GM06990 (cell line): Measurements from ENCODE around the gene CASP8.

Source experiments
- DNase-seq: peaks from one replicate; pipeline ENCODE4 v3.0.0-alpha.2; 2011; ENCODE audit not compliant: insufficient read length; ENCODE audit errors: extremely low read depth
- H3K27me3 ChIP-seq: replicated peaks from 2 replicates; pipeline ENCODE4 v1.6.0; 2011; ENCODE audit warnings: low read length; ENCODE audit not compliant: control insufficient read depth, insufficient read depth
- H3K36me3 ChIP-seq: 2 replicates; pipeline ENCODE4 v1.5.1; 2011; ENCODE audit warnings: low read length; ENCODE audit not compliant: control insufficient read depth, insufficient read depth
- H3K4me3 ChIP-seq: replicated peaks from 2 replicates; pipeline ENCODE4 v1.5.1; 2011; ENCODE audit warnings: low read depth, mild to moderate bottlenecking, control low read depth, low read length
- TF ChIP-seq, protein P1 (sequence below): IDR thresholded peaks from 2 replicates; pipeline ENCODE4 v1.5.1; 2011; ENCODE audit warnings: low read length, control low read depth, mild to moderate bottlenecking, inconsistent platforms; ENCODE audit not compliant: insufficient read depth, poor library complexity, severe bottlenecking

The CASP8 gene

DNA sequence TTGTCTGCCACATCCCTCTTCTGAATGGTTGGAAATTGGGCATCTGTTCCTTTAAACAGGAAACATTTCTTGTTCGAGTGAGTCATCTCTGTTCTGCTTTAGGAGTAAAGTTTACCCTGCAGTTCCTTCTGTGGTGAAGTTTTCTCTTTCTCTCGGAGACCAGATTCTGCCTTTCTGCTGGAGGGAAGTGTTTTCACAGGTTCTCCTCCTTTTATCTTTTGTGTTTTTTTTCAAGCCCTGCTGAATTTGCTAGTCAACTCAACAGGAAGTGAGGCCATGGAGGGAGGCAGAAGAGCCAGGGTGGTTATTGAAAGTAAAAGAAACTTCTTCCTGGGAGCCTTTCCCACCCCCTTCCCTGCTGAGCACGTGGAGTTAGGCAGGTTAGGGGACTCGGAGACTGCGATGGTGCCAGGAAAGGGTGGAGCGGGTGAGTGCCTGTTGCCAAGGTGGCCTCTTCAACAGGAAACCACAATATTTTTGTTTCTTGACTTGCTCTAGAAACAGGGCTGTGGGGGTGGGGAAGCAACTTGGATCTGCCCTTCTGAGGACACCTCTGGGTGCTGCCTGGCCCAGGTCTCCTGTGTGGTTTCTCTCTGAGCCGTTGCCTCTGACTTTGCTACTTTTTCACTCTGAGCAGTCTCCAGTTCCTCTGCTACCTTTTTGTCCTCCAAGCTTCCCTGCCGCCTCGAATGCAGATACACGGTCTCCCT lies 2.2 kb upstream of the CASP8 start:
- TF ChIP-seq, protein P1, sequence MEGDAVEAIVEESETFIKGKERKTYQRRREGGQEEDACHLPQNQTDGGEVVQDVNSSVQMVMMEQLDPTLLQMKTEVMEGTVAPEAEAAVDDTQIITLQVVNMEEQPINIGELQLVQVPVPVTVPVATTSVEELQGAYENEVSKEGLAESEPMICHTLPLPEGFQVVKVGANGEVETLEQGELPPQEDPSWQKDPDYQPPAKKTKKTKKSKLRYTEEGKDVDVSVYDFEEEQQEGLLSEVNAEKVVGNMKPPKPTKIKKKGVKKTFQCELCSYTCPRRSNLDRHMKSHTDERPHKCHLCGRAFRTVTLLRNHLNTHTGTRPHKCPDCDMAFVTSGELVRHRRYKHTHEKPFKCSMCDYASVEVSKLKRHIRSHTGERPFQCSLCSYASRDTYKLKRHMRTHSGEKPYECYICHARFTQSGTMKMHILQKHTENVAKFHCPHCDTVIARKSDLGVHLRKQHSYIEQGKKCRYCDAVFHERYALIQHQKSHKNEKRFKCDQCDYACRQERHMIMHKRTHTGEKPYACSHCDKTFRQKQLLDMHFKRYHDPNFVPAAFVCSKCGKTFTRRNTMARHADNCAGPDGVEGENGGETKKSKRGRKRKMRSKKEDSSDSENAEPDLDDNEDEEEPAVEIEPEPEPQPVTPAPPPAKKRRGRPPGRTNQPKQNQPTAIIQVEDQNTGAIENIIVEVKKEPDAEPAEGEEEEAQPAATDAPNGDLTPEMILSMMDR = peak; percentile 21
- Histone ChIP-seq H3K4me3 (peak overlapping the region; percentile 59), H3K36me3 (no peaks in the 10 kb centered on the region), H3K27me3 (no peaks in the 10 kb centered on the region)
- peak; percentile 84 for DNase-seq

- TF ChIP-seq, protein P1 = no peak
- H3K27me3 ChIP-seq = no peaks in the 10 kb centered on the region
- H3K4me3 ChIP-seq = peak overlapping the region; percentile 59
- DNase-seq = no peak
- no peaks in the 10 kb centered on the region for H3K36me3 ChIP-seq
Measured at GRCh38 chr2:201258666-201259615, 1.4 kb upstream of the CASP8 start.

DNA sequence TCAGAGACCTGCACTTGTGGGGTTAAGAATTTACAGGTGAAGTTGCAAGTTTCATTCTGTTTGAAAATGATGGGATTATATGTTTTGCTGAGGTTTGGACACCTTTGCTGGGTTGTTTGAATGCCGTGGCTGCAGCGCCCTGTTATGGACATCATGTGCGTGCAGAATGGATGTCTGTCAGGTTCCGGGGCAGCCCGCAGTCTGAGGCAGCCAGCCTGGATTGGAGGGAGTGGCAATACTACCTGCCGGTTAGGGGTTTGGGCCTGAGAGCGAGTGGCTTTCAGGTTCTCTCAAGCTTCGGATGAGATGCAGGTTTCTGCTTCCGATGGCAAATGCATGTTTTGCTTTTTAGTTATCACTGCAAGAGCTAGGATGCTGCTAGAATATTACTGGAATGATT lies 1.1 kb downstream of the CASP8 start:
- Histone ChIP-seq H3K27me3 (no peaks in the 10 kb centered on the region), H3K4me3 (0 out of 2 replicates have a peak overlapping the region, but pooled peaks have one; percentile 6), H3K36me3 (no peaks in the 10 kb centered on the region)
- no peak for DNase-seq
- TF ChIP-seq, protein P1 = no peak

GRCh38 chr2:201261906-201262305 lies 1.6 kb downstream of the CASP8 start:
- Histone ChIP-seq H3K4me3 (no peak overlapping the region), H3K36me3 (no peaks in the 10 kb centered on the region), H3K27me3 (no peaks in the 10 kb centered on the region)
- TF ChIP-seq, protein P1 = no peak
- no peak for DNase-seq

- no peak for DNase-seq
- Histone ChIP-seq H3K36me3 (no peaks in the 10 kb centered on the region; the same call in 1 of the 2 replicates), H3K27me3 (no peaks in the 10 kb centered on the region), H3K4me3 (no peak overlapping the region)
- TF ChIP-seq, protein P1 = no peak
Measured at GRCh38 chr2:201262718-201263117, 2.4 kb downstream of the CASP8 start.
